AG10803 (cell line): ENCODE results near the gene TRABD.

ENCODE experiments used
- DNase-seq: peaks from one replicate; pipeline ENCODE4 v3.0.0; 2010; ENCODE audit warnings: low read depth
- H3K4me3 ChIP-seq: 2 replicates; pipeline ENCODE4 v1.5.1; 2011; ENCODE audit warnings: mild to moderate bottlenecking, low read length, control low read depth
- CTCF ChIP-seq: conservative IDR thresholded peaks from 2 replicates; pipeline ENCODE4 v1.5.1; 2011; ENCODE audit warnings: mild to moderate bottlenecking, low read length, control low read depth, inconsistent platforms

The TRABD gene

GRCh38 chr22:50221410-50222300, 35.9 kb downstream of the TRABD start:
- no peak for DNase-seq
- no peak for TF ChIP-seq CTCF
- H3K4me3 ChIP-seq: no peak overlapping the region

- TF ChIP-seq CTCF: no peak
- no peak overlapping the region for H3K4me3 ChIP-seq
- DNase-seq: no peak
These were observed 36.8 kb downstream of the TRABD start for GRCh38 chr22:50222508-50222907.

GRCh38 chr22:50224071-50224470, 38.4 kb downstream of the TRABD start:
- no peak for TF ChIP-seq CTCF
- DNase-seq: no peak

GRCh38 chr22:50225200-50225969, 39.7 kb downstream of the TRABD start:
- no peak overlapping the region for H3K4me3 ChIP-seq
- DNase-seq: no peak
- TF ChIP-seq CTCF: no peak

More at GRCh38 chr22:50224071-50224470, 38.4 kb downstream of the TRABD start:
- H3K4me3 ChIP-seq: no peak overlapping the region

- H3K4me3 ChIP-seq: no peak overlapping the region
- TF ChIP-seq CTCF: no peak
- DNase-seq: no peak
These were observed 40.6 kb downstream of the TRABD start for GRCh38 chr22:50226063-50226874.

- no peak overlapping the region for H3K4me3 ChIP-seq
- no peak for DNase-seq
- no peak for TF ChIP-seq CTCF
These were observed 41.1 kb downstream of the TRABD start for GRCh38 chr22:50226875-50227165.
